HUES6 (cell line): Measurements from ENCODE around the gene AQP12B.

ENCODE experiments used
- H3K27ac ChIP-seq: 2 replicates; pipeline ENCODE4 v1.7.0; 2013; ENCODE audit warnings: low read depth, mild to moderate bottlenecking, low read length, inconsistent platforms
- H3K27me3 ChIP-seq: 2 replicates; pipeline ENCODE4 v1.6.1; 2013; ENCODE audit warnings: low read length; ENCODE audit not compliant: control insufficient read depth, insufficient read depth
- H3K36me3 ChIP-seq: 2 replicates; pipeline ENCODE4 v1.6.1; 2013; ENCODE audit warnings: low read length; ENCODE audit not compliant: control insufficient read depth, insufficient read depth
- H3K4me1 ChIP-seq: 2 replicates; pipeline ENCODE4 v1.6.1; 2013; ENCODE audit warnings: low read length; ENCODE audit not compliant: control insufficient read depth, insufficient read depth
- H3K4me3 ChIP-seq: 2 replicates; pipeline ENCODE4 v1.5.1; 2013; ENCODE audit warnings: low read depth, low read length
- H3K9ac ChIP-seq: one replicate; pipeline ENCODE4 v1.6.1; 2013; ENCODE audit warnings: mild to moderate bottlenecking, low read length
- H3K9me3 ChIP-seq: 2 replicates; pipeline ENCODE4 v1.6.1; 2013; ENCODE audit warnings: low read depth, low read length; ENCODE audit not compliant: control insufficient read depth, insufficient read depth

The AQP12B gene

DNA sequence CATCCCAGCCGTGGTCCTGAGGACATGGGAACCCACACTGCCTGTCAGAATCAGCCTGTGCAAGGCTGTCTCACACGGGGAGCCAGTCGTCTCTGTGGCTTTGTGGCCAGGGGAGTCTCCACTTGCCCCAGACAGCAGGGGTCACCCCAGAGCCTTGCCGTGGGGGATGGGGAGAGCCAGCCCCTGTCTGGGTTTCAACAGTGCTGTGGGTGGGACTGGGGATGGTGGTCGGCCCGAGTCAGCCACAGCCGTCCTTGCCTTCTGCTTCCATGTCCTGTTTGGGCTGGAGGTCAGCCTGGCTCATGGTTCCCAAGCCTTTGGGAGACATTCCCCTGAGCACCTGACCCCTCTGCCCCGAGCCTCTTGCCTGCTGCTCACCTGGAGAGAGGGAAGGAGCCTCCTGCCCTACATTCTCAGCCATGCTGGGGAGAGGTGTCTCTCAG, 37.8 kb downstream of the AQP12B start:
- H3K4me3 ChIP-seq, result no peak overlapping the region
- no peak overlapping the region for H3K27ac ChIP-seq
- H3K9me3 ChIP-seq, result no peaks in the 10 kb centered on the region
- peaks cover 23% of the 10 kb centered on the region; the same call in 1 of the 2 replicates for H3K27me3 ChIP-seq
- no peaks in the 10 kb centered on the region for H3K4me1 ChIP-seq
- no peak overlapping the region for H3K9ac ChIP-seq
- H3K36me3 ChIP-seq, result no peaks in the 10 kb centered on the region

GRCh38 chr2:240644171-240644651, 38.5 kb downstream of the AQP12B start:
- Histone ChIP-seq H3K4me1 (no peaks in the 10 kb centered on the region), H3K4me3 (no peak overlapping the region), H3K27ac (no peak overlapping the region), H3K27me3 (peaks cover 30% of the 10 kb centered on the region; the same call in 1 of the 2 replicates), H3K9ac (no peak overlapping the region), H3K36me3 (no peaks in the 10 kb centered on the region), H3K9me3 (no peaks in the 10 kb centered on the region)

- no peaks in the 10 kb centered on the region for H3K4me1 ChIP-seq
- H3K27me3 ChIP-seq, result peaks cover 29% of the 10 kb centered on the region; the same call in 1 of the 2 replicates
- H3K9me3 ChIP-seq, result no peaks in the 10 kb centered on the region
- no peaks in the 10 kb centered on the region for H3K36me3 ChIP-seq
- H3K9ac ChIP-seq, result no peak overlapping the region
- no peak overlapping the region for H3K27ac ChIP-seq
- no peak overlapping the region for H3K4me3 ChIP-seq
Measured at GRCh38 chr2:240643811-240644150, 38.9 kb downstream of the AQP12B start.

GRCh38 chr2:240643093-240643810, 39.4 kb downstream of the AQP12B start:
- Histone ChIP-seq H3K9ac (no peak overlapping the region), H3K4me1 (no peaks in the 10 kb centered on the region), H3K27ac (no peak overlapping the region), H3K27me3 (peaks cover 29% of the 10 kb centered on the region; the same call in 1 of the 2 replicates), H3K36me3 (no peaks in the 10 kb centered on the region), H3K9me3 (no peaks in the 10 kb centered on the region), H3K4me3 (no peak overlapping the region)

DNA sequence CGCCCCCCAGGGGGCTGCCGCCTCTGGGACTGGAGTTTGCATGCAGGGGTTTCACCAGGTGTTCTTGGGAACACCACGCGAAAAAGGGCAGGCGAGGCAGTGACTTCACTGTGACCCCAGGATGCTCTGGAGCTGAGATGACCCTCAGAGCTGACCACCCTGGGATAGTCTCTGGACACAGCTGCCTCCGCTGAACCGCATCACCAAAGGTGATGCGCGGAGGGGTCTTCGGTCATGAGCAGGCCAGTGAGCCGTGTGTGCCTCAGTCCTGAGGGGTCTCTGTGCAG, 39.9 kb downstream of the AQP12B start:
- no peaks in the 10 kb centered on the region for H3K4me1 ChIP-seq
- H3K9me3 ChIP-seq, result no peaks in the 10 kb centered on the region
- H3K27ac ChIP-seq, result no peak overlapping the region
- no peak overlapping the region for H3K9ac ChIP-seq
- no peaks in the 10 kb centered on the region for H3K36me3 ChIP-seq
- H3K27me3 ChIP-seq, result peaks cover 33% of the 10 kb centered on the region; the same call in 1 of the 2 replicates
- no peak overlapping the region for H3K4me3 ChIP-seq

GRCh38 chr2:240642061-240642805, 40.5 kb downstream of the AQP12B start:
- Histone ChIP-seq H3K4me1 (no peaks in the 10 kb centered on the region), H3K27me3 (peaks cover 33% of the 10 kb centered on the region; the same call in 1 of the 2 replicates), H3K9me3 (no peaks in the 10 kb centered on the region), H3K27ac (no peak overlapping the region), H3K36me3 (no peaks in the 10 kb centered on the region), H3K9ac (no peak overlapping the region), H3K4me3 (no peak overlapping the region)

GRCh38 chr2:240640939-240641338, 41.7 kb downstream of the AQP12B start:
- no peaks in the 10 kb centered on the region for H3K4me1 ChIP-seq
- peaks cover 4% of the 10 kb centered on the region for H3K9me3 ChIP-seq
- H3K4me3 ChIP-seq, result no peak overlapping the region
- H3K27ac ChIP-seq, result no peak overlapping the region
- H3K9ac ChIP-seq, result no peak overlapping the region
- no peaks in the 10 kb centered on the region for H3K36me3 ChIP-seq
- peaks cover 33% of the 10 kb centered on the region; the same call in 1 of the 2 replicates for H3K27me3 ChIP-seq

DNA sequence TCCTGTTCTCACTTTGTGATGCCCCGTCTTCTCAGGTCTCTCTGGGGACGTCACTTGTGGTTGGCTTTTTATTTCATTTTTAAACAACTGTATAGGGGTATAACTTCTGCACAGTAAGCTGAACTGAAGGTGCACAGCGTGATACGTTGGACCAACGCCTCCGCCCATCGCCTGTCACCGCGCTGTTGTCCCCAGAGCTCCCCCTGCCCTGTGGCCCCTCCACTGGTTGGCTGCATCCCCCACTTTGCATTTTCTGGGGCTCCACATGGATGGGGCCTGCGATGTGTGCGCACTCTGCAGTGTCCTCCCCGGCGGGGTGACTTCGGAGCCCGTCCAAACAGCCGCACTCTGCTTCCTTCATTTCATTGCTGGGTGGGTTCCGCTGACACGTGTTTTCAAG, 43.1 kb downstream of the AQP12B start:
- no peak overlapping the region for H3K9ac ChIP-seq
- no peak overlapping the region for H3K27ac ChIP-seq
- no peaks in the 10 kb centered on the region for H3K36me3 ChIP-seq
- H3K4me3 ChIP-seq, result no peak overlapping the region
- H3K4me1 ChIP-seq, result no peaks in the 10 kb centered on the region
- H3K27me3 ChIP-seq, result peaks cover 33% of the 10 kb centered on the region; the same call in 1 of the 2 replicates
- peaks cover 17% of the 10 kb centered on the region for H3K9me3 ChIP-seq

- H3K27ac ChIP-seq, result no peak overlapping the region
- H3K27me3 ChIP-seq, result peaks cover 28% of the 10 kb centered on the region; the same call in 1 of the 2 replicates
- H3K4me3 ChIP-seq, result no peak overlapping the region
Measured at GRCh38 chr2:240638512-240639160, 44.0 kb downstream of the AQP12B start.

DNA sequence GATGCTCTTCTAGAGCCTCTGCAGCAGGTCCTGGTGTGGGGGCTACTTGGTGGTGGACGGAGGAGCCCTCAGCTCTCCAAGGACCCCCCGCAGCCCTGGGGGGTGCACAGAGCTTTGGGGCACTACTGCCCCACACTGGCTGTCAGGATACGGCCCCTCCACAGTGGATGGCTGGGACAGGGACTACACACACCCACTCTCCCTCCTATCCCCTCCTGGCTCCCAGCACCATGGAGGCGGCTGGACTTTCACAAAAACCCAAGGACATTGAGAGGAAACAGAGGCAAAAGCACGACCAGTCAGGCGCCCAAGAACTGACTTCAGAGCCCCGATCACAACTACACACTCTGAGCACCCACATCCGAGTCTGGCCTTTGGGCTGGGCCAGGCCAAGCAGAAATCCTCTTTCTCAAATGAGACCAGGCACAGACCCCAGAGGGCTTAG, 44.8 kb downstream of the AQP12B start:
- H3K27ac ChIP-seq, result no peak overlapping the region
- H3K9me3 ChIP-seq, result peaks cover 32% of the 10 kb centered on the region
- H3K4me1 ChIP-seq, result no peaks in the 10 kb centered on the region
- H3K4me3 ChIP-seq, result no peak overlapping the region
- no peaks in the 10 kb centered on the region for H3K36me3 ChIP-seq
- H3K9ac ChIP-seq, result no peak overlapping the region
- H3K27me3 ChIP-seq, result peaks cover 28% of the 10 kb centered on the region; the same call in 1 of the 2 replicates

More at GRCh38 chr2:240638512-240639160, 44.0 kb downstream of the AQP12B start:
- Histone ChIP-seq H3K9ac (no peak overlapping the region), H3K36me3 (no peaks in the 10 kb centered on the region), H3K4me1 (no peaks in the 10 kb centered on the region), H3K9me3 (peaks cover 27% of the 10 kb centered on the region)
